ENCODE data around the gene KRT26.

DNA sequence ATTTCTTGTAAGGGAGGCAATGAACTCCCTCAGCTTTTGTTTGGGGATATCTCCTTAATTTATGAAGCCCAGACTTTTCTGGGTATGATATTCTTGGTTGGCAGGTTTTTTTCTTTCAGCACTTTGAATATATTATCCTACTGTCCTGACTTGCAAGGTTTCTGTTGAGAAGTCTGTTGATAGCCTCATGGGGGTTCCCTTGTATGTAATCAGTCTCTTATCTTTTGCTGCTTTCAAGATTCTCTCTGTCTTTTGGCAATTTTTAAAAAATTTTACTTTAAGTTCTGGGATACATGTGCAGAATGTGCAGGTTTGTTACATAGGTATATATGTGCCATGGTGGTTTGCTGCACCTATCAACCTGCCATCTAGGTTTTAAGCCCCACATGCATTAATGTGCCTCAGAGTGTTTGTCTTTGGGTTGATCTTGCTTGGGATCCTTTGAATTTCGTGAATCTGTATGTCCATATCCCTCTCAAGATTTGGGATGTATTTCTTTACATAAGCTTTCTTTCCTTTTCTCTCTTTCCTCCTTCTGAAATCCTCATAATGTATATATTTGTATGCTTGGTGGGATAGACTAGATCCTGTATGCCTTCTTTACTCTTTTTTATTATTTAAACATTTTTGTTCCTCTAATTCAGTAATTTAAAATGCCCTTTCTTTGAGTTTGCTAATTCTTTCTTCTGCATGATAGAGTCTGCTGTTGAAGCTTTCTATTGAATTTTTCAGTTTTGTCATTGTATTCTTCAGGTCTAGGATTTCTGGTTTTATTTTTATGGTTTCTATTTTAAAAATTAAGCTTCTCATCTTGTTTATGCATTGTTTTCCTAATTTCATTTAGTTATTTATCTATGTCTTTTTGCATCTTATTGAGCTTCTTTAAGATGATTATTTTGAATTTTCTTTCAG, 11.6 kb downstream of the KRT26 start:
- TF ChIP-seq CTCF (conservative IDR thresholded peaks at IDR 0.05) (no peak), EZH2 (IDR thresholded peaks at IDR 0.05; ENCODE audit: low read depth) (no peak)

All from PC-9 (cell line).